D721Med (cell line): Measurements from ENCODE around the gene MRPL2.

Source experiments
- DNase-seq: peaks from one replicate; pipeline ENCODE4 v3.0.0; 2011; ENCODE audit warnings: low spot score; ENCODE audit not compliant: insufficient read length
- FAIRE-seq: peaks from 2 replicates; lab custom pipeline; 2011; peaks lifted over from hg19 to GRCh38; lab: Jason Lieb, UNC
- TF ChIP-seq, protein P1 (sequence below): IDR thresholded peaks from 2 replicates; pipeline ENCODE4 v1.5.1; 2012; ENCODE audit warnings: mild to moderate bottlenecking, control low read depth; ENCODE audit not compliant: insufficient read depth; ENCODE audit errors: missing control alignments

The MRPL2 gene

GRCh38 chr6:43037706-43038105 lies 21.5 kb downstream of the MRPL2 start:
- TF ChIP-seq, protein P1, sequence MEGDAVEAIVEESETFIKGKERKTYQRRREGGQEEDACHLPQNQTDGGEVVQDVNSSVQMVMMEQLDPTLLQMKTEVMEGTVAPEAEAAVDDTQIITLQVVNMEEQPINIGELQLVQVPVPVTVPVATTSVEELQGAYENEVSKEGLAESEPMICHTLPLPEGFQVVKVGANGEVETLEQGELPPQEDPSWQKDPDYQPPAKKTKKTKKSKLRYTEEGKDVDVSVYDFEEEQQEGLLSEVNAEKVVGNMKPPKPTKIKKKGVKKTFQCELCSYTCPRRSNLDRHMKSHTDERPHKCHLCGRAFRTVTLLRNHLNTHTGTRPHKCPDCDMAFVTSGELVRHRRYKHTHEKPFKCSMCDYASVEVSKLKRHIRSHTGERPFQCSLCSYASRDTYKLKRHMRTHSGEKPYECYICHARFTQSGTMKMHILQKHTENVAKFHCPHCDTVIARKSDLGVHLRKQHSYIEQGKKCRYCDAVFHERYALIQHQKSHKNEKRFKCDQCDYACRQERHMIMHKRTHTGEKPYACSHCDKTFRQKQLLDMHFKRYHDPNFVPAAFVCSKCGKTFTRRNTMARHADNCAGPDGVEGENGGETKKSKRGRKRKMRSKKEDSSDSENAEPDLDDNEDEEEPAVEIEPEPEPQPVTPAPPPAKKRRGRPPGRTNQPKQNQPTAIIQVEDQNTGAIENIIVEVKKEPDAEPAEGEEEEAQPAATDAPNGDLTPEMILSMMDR, result no peak
- FAIRE-seq, result no peak
- DNase-seq, result no peak

GRCh38 chr6:43037197-43037596 lies 22.0 kb downstream of the MRPL2 start:
- TF ChIP-seq, protein P1, result no peak
- FAIRE-seq (no peak), DNase-seq (no peak)

DNA sequence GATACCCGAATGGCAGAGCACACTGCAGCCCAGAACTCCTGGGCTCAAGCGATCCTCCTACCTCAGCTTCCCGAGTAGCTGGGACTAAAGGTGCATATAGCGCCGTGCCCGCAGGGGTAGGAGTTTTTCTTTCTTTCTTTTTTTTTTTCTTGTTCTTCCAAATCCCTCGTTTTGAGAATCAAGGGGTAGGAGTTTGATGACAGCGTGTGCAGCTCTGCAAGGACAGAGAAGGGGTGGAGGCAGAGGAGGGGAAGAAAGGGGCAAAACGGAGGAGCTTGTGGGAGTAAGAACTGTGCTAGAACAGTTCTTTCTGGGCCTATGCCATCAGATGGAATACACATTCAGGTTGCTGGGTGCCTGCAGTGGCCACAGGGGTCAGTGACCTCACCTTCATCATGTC lies 22.5 kb downstream of the MRPL2 start:
- no peak for FAIRE-seq
- DNase-seq, result no peak
- TF ChIP-seq, protein P1, result no peak

GRCh38 chr6:43035495-43036194 lies 23.6 kb downstream of the MRPL2 start:
- DNase-seq (no peak), FAIRE-seq (no peak)
- TF ChIP-seq, protein P1, result no peak

DNA sequence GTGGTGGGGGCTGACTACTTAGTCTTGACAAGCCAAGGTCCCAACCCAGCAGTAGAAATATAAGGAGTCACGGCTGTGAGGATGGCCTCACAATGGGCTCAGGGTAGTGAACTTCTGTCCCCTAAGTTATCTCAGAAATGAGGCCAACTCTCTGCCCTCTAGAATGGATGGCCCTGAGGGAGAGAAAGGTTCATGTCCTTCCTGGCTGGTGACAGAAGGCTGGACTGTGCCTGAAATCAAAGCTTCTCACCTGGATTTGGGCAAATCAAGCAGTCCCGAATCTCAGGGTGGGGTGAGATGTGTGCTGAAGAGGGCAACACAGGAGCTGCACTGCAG lies 25.1 kb downstream of the MRPL2 start:
- DNase-seq, result no peak
- TF ChIP-seq, protein P1, result no peak
- FAIRE-seq, result no peak

GRCh38 chr6:43033496-43034189 lies 25.6 kb downstream of the MRPL2 start:
- DNase-seq, result no peak
- FAIRE-seq, result no peak
- TF ChIP-seq, protein P1, result no peak

GRCh38 chr6:43032326-43032725 lies 26.9 kb downstream of the MRPL2 start:
- TF ChIP-seq, protein P1, result no peak
- DNase-seq (no peak), FAIRE-seq (no peak)
